HEK293 (cell line): ENCODE results near the gene LRRN2.

Experiments used
- ATF2 ChIP-seq: fragments of 450-650 bp; formaldehyde crosslinking; IDR thresholded peaks from 2 replicates; pipeline ENCODE4 v1.5.1; 2016; ENCODE audit warnings: missing biosample characterization, missing genetic modification characterization, low read depth
- ZNF19 ChIP-seq: fragments of 450-650 bp; formaldehyde crosslinking; IDR thresholded peaks from 2 replicates; pipeline ENCODE4; 2016; ENCODE audit warnings: missing biosample characterization, missing genetic modification characterization, low read depth
- ZNF24 ChIP-seq: fragments of 450-650 bp; formaldehyde crosslinking; IDR thresholded peaks from 2 replicates; pipeline ENCODE4 v1.5.1; 2016; ENCODE audit warnings: missing biosample characterization, missing genetic modification characterization
- ZNF274 ChIP-seq, 2 experiments: fragments of 200-500 bp in 1 of 2; fragments of 450-650 bp in 1 of 2; sonication (Bioruptor generic) in 1 of 2; formaldehyde crosslinking in 1 of 2; IDR thresholded peaks; 2 replicates each; pipeline versions ENCODE4 v1.5.1 to v1.6.1; 2014 to 2016; ENCODE audit warnings: borderline replicate concordance in 1 of 2, inconsistent platforms in 1 of 2, low read length in 1 of 2, missing biosample characterization in 1 of 2, missing genetic modification characterization in 1 of 2
- ZNF596 ChIP-seq: fragments of 450-650 bp; IDR thresholded peaks from 2 replicates; pipeline ENCODE4 v1.5.0; 2018; ENCODE audit warnings: missing biosample characterization, mild to moderate bottlenecking, missing genetic modification characterization, moderate library complexity
- ZNF645 ChIP-seq: fragments of 450-650 bp; formaldehyde crosslinking; IDR thresholded peaks from 2 replicates; pipeline ENCODE4; 2016; ENCODE audit warnings: missing biosample characterization, missing genetic modification characterization
- TF ChIP-seq, protein P1 (sequence below): fragments of 450-650 bp; formaldehyde crosslinking; optimal IDR thresholded peaks from 2 replicates; pipeline ENCODE3; 2016; ENCODE audit warnings: missing biosample characterization, mild to moderate bottlenecking, missing genetic modification characterization
- TF ChIP-seq, protein P2 (sequence below): fragments of 450-650 bp; formaldehyde crosslinking; IDR thresholded peaks from 2 replicates; pipeline ENCODE4 v1.5.1; 2016; ENCODE audit warnings: missing biosample characterization, missing genetic modification characterization

GRCh38 chr1:204664384-204664651 is 21.2 kb downstream of the LRRN2 start:
- TF ChIP-seq, protein P1, sequence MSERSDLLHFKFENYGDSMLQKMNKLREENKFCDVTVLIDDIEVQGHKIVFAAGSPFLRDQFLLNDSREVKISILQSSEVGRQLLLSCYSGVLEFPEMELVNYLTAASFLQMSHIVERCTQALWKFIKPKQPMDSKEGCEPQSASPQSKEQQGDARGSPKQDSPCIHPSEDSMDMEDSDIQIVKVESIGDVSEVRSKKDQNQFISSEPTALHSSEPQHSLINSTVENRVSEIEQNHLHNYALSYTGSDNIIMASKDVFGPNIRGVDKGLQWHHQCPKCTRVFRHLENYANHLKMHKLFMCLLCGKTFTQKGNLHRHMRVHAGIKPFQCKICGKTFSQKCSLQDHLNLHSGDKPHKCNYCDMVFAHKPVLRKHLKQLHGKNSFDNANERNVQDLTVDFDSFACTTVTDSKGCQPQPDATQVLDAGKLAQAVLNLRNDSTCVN (tag by site-specific recombination) = no peak
- no peak for TF ChIP-seq ZNF24 (tag by site-specific recombination)
- no peak for TF ChIP-seq ZNF596 (tag by site-specific recombination)
- no peak for TF ChIP-seq ZNF19 (tag by site-specific recombination)
- no peak for TF ChIP-seq ZNF645 (tag by site-specific recombination)
- TF ChIP-seq, protein P2, sequence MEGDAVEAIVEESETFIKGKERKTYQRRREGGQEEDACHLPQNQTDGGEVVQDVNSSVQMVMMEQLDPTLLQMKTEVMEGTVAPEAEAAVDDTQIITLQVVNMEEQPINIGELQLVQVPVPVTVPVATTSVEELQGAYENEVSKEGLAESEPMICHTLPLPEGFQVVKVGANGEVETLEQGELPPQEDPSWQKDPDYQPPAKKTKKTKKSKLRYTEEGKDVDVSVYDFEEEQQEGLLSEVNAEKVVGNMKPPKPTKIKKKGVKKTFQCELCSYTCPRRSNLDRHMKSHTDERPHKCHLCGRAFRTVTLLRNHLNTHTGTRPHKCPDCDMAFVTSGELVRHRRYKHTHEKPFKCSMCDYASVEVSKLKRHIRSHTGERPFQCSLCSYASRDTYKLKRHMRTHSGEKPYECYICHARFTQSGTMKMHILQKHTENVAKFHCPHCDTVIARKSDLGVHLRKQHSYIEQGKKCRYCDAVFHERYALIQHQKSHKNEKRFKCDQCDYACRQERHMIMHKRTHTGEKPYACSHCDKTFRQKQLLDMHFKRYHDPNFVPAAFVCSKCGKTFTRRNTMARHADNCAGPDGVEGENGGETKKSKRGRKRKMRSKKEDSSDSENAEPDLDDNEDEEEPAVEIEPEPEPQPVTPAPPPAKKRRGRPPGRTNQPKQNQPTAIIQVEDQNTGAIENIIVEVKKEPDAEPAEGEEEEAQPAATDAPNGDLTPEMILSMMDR (tag by site-specific recombination) = no peak
- TF ChIP-seq ZNF274 (IDR thresholded peaks at IDR 0.05; ENCODE audit: low read length) = no peak
- no peak for TF ChIP-seq ZNF274 (tag by site-specific recombination; IDR thresholded peaks at IDR 0.05; ENCODE audit: borderline replicate concordance)
- no peak for TF ChIP-seq ATF2
